GM12874 (cell line): ENCODE measurements around the gene RIPOR2.

Source experiments
- TF ChIP-seq, protein P1 (sequence below): IDR thresholded peaks from 2 replicates; pipeline ENCODE4 v1.5.1; 2011; ENCODE audit warnings: low read depth, mild to moderate bottlenecking, control low read depth, low read length, moderate library complexity; ENCODE audit not compliant: insufficient read depth

Gene RIPOR2

DNA sequence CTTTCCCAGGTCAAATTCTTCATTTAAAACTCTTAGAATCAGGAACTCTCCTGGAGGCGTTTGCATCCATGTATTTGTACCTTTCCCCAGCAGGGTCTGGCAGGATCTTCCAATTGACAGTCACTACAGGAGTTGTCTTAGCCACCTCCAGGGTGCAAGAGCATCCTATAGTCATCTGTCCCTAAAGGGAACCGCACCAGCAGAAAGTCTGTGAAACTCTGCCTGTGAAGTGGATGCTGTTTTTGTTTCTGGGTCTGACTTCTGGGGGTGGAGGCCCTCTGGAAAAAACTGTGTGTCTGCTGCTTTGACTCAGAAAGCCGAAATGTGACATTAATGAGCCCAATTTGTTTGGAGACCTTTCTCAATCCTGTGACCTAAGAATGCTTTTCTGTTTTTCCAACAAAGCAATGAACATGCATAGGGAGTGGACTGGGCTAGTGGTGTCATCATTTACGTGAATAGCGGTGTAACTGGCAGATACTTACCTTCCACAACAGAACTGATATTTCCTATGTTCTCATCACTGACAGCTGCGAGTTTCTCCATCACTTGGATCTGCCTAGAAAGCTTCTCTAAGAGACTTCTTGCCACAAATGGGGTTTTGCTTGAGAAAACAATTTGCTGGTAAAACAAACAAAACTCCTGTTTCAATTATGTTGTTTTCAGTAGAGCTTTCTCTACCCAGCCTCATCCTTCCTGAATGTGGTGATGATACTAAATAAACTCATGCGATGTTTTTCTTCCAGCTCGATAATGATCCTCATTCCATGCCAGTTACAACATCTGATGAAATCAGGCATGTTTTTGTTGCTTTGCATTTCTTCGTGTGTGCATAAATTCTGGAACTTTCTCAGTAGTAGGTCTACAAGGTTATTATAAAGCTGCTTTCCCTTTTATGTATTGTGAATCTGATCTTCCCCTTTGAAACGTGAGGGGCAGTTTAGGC lies 103.7 kb downstream of the RIPOR2 start:
- TF ChIP-seq, protein P1, sequence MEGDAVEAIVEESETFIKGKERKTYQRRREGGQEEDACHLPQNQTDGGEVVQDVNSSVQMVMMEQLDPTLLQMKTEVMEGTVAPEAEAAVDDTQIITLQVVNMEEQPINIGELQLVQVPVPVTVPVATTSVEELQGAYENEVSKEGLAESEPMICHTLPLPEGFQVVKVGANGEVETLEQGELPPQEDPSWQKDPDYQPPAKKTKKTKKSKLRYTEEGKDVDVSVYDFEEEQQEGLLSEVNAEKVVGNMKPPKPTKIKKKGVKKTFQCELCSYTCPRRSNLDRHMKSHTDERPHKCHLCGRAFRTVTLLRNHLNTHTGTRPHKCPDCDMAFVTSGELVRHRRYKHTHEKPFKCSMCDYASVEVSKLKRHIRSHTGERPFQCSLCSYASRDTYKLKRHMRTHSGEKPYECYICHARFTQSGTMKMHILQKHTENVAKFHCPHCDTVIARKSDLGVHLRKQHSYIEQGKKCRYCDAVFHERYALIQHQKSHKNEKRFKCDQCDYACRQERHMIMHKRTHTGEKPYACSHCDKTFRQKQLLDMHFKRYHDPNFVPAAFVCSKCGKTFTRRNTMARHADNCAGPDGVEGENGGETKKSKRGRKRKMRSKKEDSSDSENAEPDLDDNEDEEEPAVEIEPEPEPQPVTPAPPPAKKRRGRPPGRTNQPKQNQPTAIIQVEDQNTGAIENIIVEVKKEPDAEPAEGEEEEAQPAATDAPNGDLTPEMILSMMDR, result no peak

DNA sequence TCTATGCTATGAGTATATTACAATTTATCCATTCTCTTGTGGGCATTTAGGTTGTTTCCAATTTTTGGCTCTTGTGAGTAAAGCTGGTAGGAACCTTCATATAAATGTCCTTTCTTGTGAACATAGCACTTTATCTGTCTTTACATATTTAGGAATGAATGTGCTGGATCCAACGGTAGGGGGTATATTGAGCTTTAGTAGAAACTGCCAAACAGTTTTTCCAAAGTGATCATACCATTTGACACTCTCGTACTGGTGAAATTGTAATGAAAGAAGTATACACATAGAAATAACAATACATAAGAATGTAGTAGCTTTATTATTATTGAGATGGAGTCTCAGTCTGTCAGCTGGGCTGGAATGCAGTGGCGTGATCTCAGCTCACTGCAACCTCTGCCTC lies 106.1 kb downstream of the RIPOR2 start:
- TF ChIP-seq, protein P1, result no peak

GRCh38 chr6:24827970-24828369 lies 107.8 kb downstream of the RIPOR2 start:
- TF ChIP-seq, protein P1, result no peak

- TF ChIP-seq, protein P1, result no peak
Observed at GRCh38 chr6:24827162-24827561, 108.6 kb downstream of the RIPOR2 start.

GRCh38 chr6:24825130-24825630 lies 110.6 kb downstream of the RIPOR2 start:
- TF ChIP-seq, protein P1, result no peak

- TF ChIP-seq, protein P1, result no peak
Observed at GRCh38 chr6:24824142-24824938, 111.4 kb downstream of the RIPOR2 start.

DNA sequence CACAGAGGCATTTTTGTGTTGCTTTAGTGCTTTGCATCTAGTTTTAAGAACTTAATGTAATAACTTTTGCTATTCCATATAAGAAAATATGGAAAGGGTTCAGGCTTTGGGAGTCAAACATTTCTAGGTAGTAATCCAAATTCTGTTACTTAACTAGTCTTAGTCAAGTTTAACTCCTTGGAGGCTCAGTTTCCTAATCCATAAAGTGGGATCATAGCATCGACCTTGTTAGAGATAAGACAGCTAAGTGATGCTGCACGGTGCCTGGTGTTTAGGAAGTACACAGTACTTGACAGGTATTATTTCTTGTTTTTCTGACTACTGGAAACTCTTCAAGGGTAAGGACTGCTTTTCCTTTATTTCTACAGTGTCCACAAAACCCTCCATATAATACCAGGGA lies 112.6 kb downstream of the RIPOR2 start:
- TF ChIP-seq, protein P1, result no peak
